Neural progenitor cell (in vitro differentiated cells): ENCODE results near the gene TAF1L. TPM values are rescaled to one million over a fixed set of nuclear protein-coding genes. Genes with fewer than 3 reads are reported as not detected.

ENCODE experiments used
- DNase-seq: peaks from one replicate; pipeline ENCODE4 v3.0.0-alpha.2; 2016; ENCODE audit warnings: low spot score
- H2AFZ ChIP-seq: fragments of 200-600 bp; sonication (generic); replicated peaks from 2 replicates; pipeline ENCODE4 v1.6.1; 2016; ENCODE audit warnings: antibody characterized with exemption
- H3F3A ChIP-seq: fragments of 200-600 bp; sonication (generic); 2 replicates; pipeline ENCODE4 v1.6.1; 2016; ENCODE audit warnings: antibody characterized with exemption, low read depth
- H3K27ac ChIP-seq: fragments of 200-600 bp; sonication (generic); 2 replicates; pipeline ENCODE4 v1.5.1; 2016; ENCODE audit warnings: mild to moderate bottlenecking
- H3K27me3 ChIP-seq: fragments of 200-600 bp; sonication (generic); 2 replicates; pipeline ENCODE4 v1.6.1; 2016; ENCODE audit warnings: mild to moderate bottlenecking, moderate library complexity
- H3K36me3 ChIP-seq: fragments of 200-600 bp; sonication (generic); 2 replicates; pipeline ENCODE4 v1.5.1; 2016
- H3K4me1 ChIP-seq: fragments of 200-600 bp; sonication (generic); 2 replicates; pipeline ENCODE4 v1.6.1; 2016; ENCODE audit warnings: mixed run types
- H3K4me2 ChIP-seq: fragments of 200-600 bp; sonication (generic); 2 replicates; pipeline ENCODE4 v1.6.1; 2016
- H3K4me3 ChIP-seq: fragments of 200-600 bp; sonication (generic); 2 replicates; pipeline ENCODE4 v1.5.1; 2016
- H3K79me2 ChIP-seq: fragments of 200-600 bp; sonication (generic); 2 replicates; pipeline ENCODE4 v1.6.1; 2016; ENCODE audit warnings: low read depth
- H3K9ac ChIP-seq: fragments of 200-600 bp; sonication (generic); 2 replicates; pipeline ENCODE4 v1.6.1; 2016
- H3K9me3 ChIP-seq: fragments of 200-600 bp; sonication (generic); 2 replicates; pipeline ENCODE4 v1.5.1; 2016; ENCODE audit warnings: low read depth
- H4K20me1 ChIP-seq: fragments of 200-600 bp; sonication (generic); 2 replicates; pipeline ENCODE4 v1.6.1; 2016; ENCODE audit warnings: low read depth
- H3K27ac Mint-ChIP-seq: 3 replicates; pipeline ENCODE4 v1.8.0; 2021; ENCODE audit warnings: mixed read lengths
- H3K27me3 Mint-ChIP-seq: 2 replicates; pipeline ENCODE4 v1.8.0; 2022; ENCODE audit warnings: low read depth, mild to moderate bottlenecking, inconsistent platforms, moderate library complexity, mixed read lengths; ENCODE audit not compliant: insufficient read depth
- H3K36me3 Mint-ChIP-seq: 3 replicates; pipeline ENCODE4 v1.8.0; 2021; ENCODE audit warnings: mixed read lengths
- H3K4me1 Mint-ChIP-seq: 3 replicates; pipeline ENCODE4 v1.8.0; 2021; ENCODE audit warnings: mixed read lengths
- H3K4me3 Mint-ChIP-seq: 3 replicates; pipeline ENCODE4 v1.8.0; 2021; ENCODE audit warnings: mild to moderate bottlenecking, moderate library complexity, mixed read lengths
- H3K9me3 Mint-ChIP-seq: 3 replicates; pipeline ENCODE4 v1.8.0; 2020; ENCODE audit warnings: mixed read lengths
- CTCF ChIP-seq: fragments of 200-600 bp; sonication (generic); IDR thresholded peaks from 2 replicates; pipeline ENCODE4 v1.5.1; 2017; ENCODE audit warnings: antibody characterized with exemption, mild to moderate bottlenecking
- EZH2 ChIP-seq: fragments of 200-600 bp; sonication (generic); IDR thresholded peaks from 2 replicates; pipeline ENCODE4 v1.6.1; 2017; ENCODE audit warnings: antibody characterized with exemption, mild to moderate bottlenecking, moderate library complexity
- EZH2phosphoT487 ChIP-seq: fragments of 200-600 bp; sonication (generic); IDR thresholded peaks from 2 replicates; pipeline ENCODE4 v1.6.1; 2017; ENCODE audit warnings: antibody characterized with exemption
- total RNA-seq: library from RNA; depleted of rRNA; stranded (reverse); fragments of >200 nt; gene quantifications from 2 replicates; pipeline ENCODE4 v1.2.3, GENCODE V29; 2015; ENCODE audit warnings: low replicate concordance

Gene TAF1L, protein sequence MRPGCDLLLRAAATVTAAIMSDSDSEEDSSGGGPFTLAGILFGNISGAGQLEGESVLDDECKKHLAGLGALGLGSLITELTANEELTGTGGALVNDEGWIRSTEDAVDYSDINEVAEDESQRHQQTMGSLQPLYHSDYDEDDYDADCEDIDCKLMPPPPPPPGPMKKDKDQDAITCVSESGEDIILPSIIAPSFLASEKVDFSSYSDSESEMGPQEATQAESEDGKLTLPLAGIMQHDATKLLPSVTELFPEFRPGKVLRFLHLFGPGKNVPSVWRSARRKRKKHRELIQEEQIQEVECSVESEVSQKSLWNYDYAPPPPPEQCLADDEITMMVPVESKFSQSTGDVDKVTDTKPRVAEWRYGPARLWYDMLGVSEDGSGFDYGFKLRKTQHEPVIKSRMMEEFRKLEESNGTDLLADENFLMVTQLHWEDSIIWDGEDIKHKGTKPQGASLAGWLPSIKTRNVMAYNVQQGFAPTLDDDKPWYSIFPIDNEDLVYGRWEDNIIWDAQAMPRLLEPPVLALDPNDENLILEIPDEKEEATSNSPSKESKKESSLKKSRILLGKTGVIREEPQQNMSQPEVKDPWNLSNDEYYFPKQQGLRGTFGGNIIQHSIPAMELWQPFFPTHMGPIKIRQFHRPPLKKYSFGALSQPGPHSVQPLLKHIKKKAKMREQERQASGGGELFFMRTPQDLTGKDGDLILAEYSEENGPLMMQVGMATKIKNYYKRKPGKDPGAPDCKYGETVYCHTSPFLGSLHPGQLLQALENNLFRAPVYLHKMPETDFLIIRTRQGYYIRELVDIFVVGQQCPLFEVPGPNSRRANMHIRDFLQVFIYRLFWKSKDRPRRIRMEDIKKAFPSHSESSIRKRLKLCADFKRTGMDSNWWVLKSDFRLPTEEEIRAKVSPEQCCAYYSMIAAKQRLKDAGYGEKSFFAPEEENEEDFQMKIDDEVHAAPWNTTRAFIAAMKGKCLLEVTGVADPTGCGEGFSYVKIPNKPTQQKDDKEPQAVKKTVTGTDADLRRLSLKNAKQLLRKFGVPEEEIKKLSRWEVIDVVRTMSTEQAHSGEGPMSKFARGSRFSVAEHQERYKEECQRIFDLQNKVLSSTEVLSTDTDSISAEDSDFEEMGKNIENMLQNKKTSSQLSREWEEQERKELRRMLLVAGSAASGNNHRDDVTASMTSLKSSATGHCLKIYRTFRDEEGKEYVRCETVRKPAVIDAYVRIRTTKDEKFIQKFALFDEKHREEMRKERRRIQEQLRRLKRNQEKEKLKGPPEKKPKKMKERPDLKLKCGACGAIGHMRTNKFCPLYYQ (N-terminal part only)
- total RNA-seq, result not detected in 2 replicates

GRCh38 chr9:32635362-32635761, at the start of gene TAF1L:
Gene TAF1L (minus strand): TSS chr9:32635669. CDS start chr9:32635579, 90 bp downstream.
- Mint-ChIP-seq H3K27ac (no peak within 1 kb of the TSS), H3K9me3 (no peaks in the 10 kb centered on the region), H3K36me3 (no peaks in the 10 kb centered on the region), H3K4me1 (no peaks in the 10 kb centered on the region), H3K4me3 (no peak within 1 kb of the TSS), H3K27me3 (peaks cover 2% of the 10 kb centered on the region)
- TF ChIP-seq EZH2phosphoT487, result no peak
- Histone ChIP-seq H3K36me3 (no peaks in the 10 kb centered on the region), H4K20me1 (no peaks in the 10 kb centered on the region), H3K27ac (no peak within 1 kb of the TSS), H3K27me3 (no peaks in the 10 kb centered on the region), H3K9ac (no peak within 1 kb of the TSS), H2AFZ (no peak within 1 kb of the TSS), H3K4me3 (no peak within 1 kb of the TSS), H3K9me3 (no peaks in the 10 kb centered on the region), H3K4me1 (no peaks in the 10 kb centered on the region), H3F3A (no peaks in the 10 kb centered on the region), H3K4me2 (no peak within 1 kb of the TSS), H3K79me2 (no peaks in the 10 kb centered on the region)
- DNase-seq, result no peak

GRCh38 chr9:32681751-32682150, 46.3 kb upstream of the TAF1L start:
- TF ChIP-seq CTCF, result no peak
- no peak for TF ChIP-seq EZH2
- no peak for TF ChIP-seq EZH2phosphoT487
- Mint-ChIP-seq H3K27ac (no peak overlapping the region), H3K36me3 (no peaks in the 10 kb centered on the region), H3K9me3 (peaks cover 9% of the 10 kb centered on the region), H3K4me1 (no peaks in the 10 kb centered on the region), H3K27me3 (peaks cover 3% of the 10 kb centered on the region), H3K4me3 (no peak overlapping the region)
- DNase-seq, result no peak
- H3K27me3 ChIP-seq, result no peaks in the 10 kb centered on the region
- no peak overlapping the region for H2AFZ ChIP-seq
- H3K27ac ChIP-seq, result no peak overlapping the region
- H3K4me2 ChIP-seq, result no peak overlapping the region
- H3K4me3 ChIP-seq, result no peak overlapping the region
- no peaks in the 10 kb centered on the region for H4K20me1 ChIP-seq
- no peaks in the 10 kb centered on the region for H3K4me1 ChIP-seq
- H3F3A ChIP-seq, result no peaks in the 10 kb centered on the region
- H3K9ac ChIP-seq, result no peak overlapping the region
- H3K79me2 ChIP-seq, result no peaks in the 10 kb centered on the region
- H3K36me3 ChIP-seq, result no peaks in the 10 kb centered on the region
- peaks cover 9% of the 10 kb centered on the region for H3K9me3 ChIP-seq

GRCh38 chr9:32677931-32678330, 42.5 kb upstream of the TAF1L start:
- Mint-ChIP-seq H3K4me3 (no peak overlapping the region), H3K36me3 (no peaks in the 10 kb centered on the region), H3K27me3 (no peaks in the 10 kb centered on the region), H3K4me1 (no peaks in the 10 kb centered on the region), H3K9me3 (peaks cover 2% of the 10 kb centered on the region), H3K27ac (no peak overlapping the region)
- H3K9ac ChIP-seq, result no peak overlapping the region
- no peak overlapping the region for H3K4me2 ChIP-seq
- no peak overlapping the region for H3K27ac ChIP-seq
- H3K27me3 ChIP-seq, result no peaks in the 10 kb centered on the region
- no peaks in the 10 kb centered on the region for H3K36me3 ChIP-seq
- no peak for DNase-seq
- H3F3A ChIP-seq, result no peaks in the 10 kb centered on the region
- H3K9me3 ChIP-seq, result peaks cover 9% of the 10 kb centered on the region
- TF ChIP-seq EZH2, result no peak
- no peak for TF ChIP-seq EZH2phosphoT487
- no peak for TF ChIP-seq CTCF
- no peaks in the 10 kb centered on the region for H3K79me2 ChIP-seq
- no peaks in the 10 kb centered on the region for H4K20me1 ChIP-seq
- H3K4me1 ChIP-seq, result no peaks in the 10 kb centered on the region
- no peak overlapping the region for H2AFZ ChIP-seq
- no peak overlapping the region for H3K4me3 ChIP-seq
